RWPE1 (cell line): ENCODE data around the gene NKX2-2.

ENCODE experiments used
- CTCF ChIA-PET: fragments of 350-600 bp; sonication (Branson Sonifier 250); formaldehyde crosslinking; extraction: SDS; loops from one replicate; lab custom pipeline; 2021; lab: Yijun Ruan, JAX
- POLR2A ChIA-PET: fragments of 400-600 bp; formaldehyde crosslinking; extraction: SDS; loops from one replicate; lab custom pipeline; 2020; ENCODE audit warnings: antibody characterized with exemption; ENCODE audit not compliant: low non-redundant PET; lab: Yijun Ruan, JAX
- DNase-seq: peaks from one replicate; pipeline ENCODE4 v3.0.0; 2012; ENCODE audit warnings: low spot score
- H3K27ac ChIP-seq: fragments of 450-650 bp; 2 replicates; pipeline ENCODE4 v1.5.1; 2017
- CTCF ChIP-seq: fragments of 450-650 bp; conservative IDR thresholded peaks from 2 replicates; pipeline ENCODE4 v1.5.1; 2017; ENCODE audit warnings: low read depth, mild to moderate bottlenecking

NKX2-2 gene

GRCh38 chr20:21534886-21535285 is 21.0 kb upstream of the NKX2-2 start:
- POLR2A ChIA-PET: no interaction called here
- no peak for DNase-seq
- H3K27ac ChIP-seq: no peak overlapping the region
- no peak for TF ChIP-seq CTCF
- CTCF ChIA-PET: no interaction called here

- no peak for DNase-seq
- POLR2A ChIA-PET: no interaction called here
- TF ChIP-seq CTCF: no peak
- no peak overlapping the region for H3K27ac ChIP-seq
- CTCF ChIA-PET: no interaction called here
Measured at GRCh38 chr20:21534453-21534852, 20.6 kb upstream of the NKX2-2 start.

GRCh38 chr20:21529863-21530262 is 16.0 kb upstream of the NKX2-2 start:
- ChIA-PET CTCF (interaction anchor here (0.6 to 1.6 kb wide), 3 partner anchors 11 to 85 kb away, joined by 4 to 9 read pairs (median 4); no protein-coding TSS in a partner anchor), POLR2A (no interaction called here)
- DNase-seq: no peak
- no peak; the same call in 1 of the 2 replicates for TF ChIP-seq CTCF
- H3K27ac ChIP-seq: no peak overlapping the region

GRCh38 chr20:21528870-21529269 is 15.0 kb upstream of the NKX2-2 start:
- POLR2A ChIA-PET: no interaction called here
- H3K27ac ChIP-seq: no peak overlapping the region
- no peak for DNase-seq
- TF ChIP-seq CTCF: no peak
- CTCF ChIA-PET: interaction anchor here (1.6 kb wide), 1 partner anchor 86 kb away, joined by 9 read pairs; no protein-coding TSS in a partner anchor

GRCh38 chr20:21527908-21528307 is 14.0 kb upstream of the NKX2-2 start:
- no peak for TF ChIP-seq CTCF
- POLR2A ChIA-PET: no interaction called here
- no peak overlapping the region for H3K27ac ChIP-seq
- DNase-seq: no peak
- CTCF ChIA-PET: interaction anchor here (0.6 kb wide), 1 partner anchor 80 kb away, joined by 3 read pairs; no protein-coding TSS in a partner anchor

- POLR2A ChIA-PET: no interaction called here
- no peak for TF ChIP-seq CTCF
- H3K27ac ChIP-seq: no peak overlapping the region
- CTCF ChIA-PET: no interaction called here
- DNase-seq: no peak
Measured at GRCh38 chr20:21526776-21527175, 12.9 kb upstream of the NKX2-2 start.

- CTCF ChIA-PET: interaction anchor here (0.8 to 1.5 kb wide), 2 partner anchors 289 to 489 kb away, joined by 3 to 4 read pairs; no protein-coding TSS in a partner anchor
- POLR2A ChIA-PET: no interaction called here
- TF ChIP-seq CTCF: no peak
- no peak overlapping the region for H3K27ac ChIP-seq
- DNase-seq: no peak
Measured at GRCh38 chr20:21523895-21524294, 10.0 kb upstream of the NKX2-2 start.
